DMS 273 (cell line): ENCODE data around the gene RETREG1.
"Not testable (repeated sequence)": the region's sequence is repeated elsewhere in the genome, so short reads cannot be mapped to it uniquely, and the experiment has no call there.

ENCODE experiments used
- DNase-seq: peaks from one replicate; lab custom pipeline; 2025; ENCODE audit not compliant: unreplicated experiment; lab: John Stamatoyannopoulos, UW

Gene RETREG1

GRCh38 chr5:16617274-16617968 lies 624 bp upstream of the RETREG1 start:
- no peak for DNase-seq

GRCh38 chr5:16615741-16616535 lies 859 bp downstream of the RETREG1 start:
- DNase-seq, result peak; percentile 18

- DNase-seq, result no peak
These were observed 4.8 kb downstream of the RETREG1 start for GRCh38 chr5:16612007-16612406.

- DNase-seq, result not testable (repeated sequence)
These were observed 5.9 kb downstream of the RETREG1 start for GRCh38 chr5:16610896-16611295.

- DNase-seq, result no peak
These were observed 7.4 kb downstream of the RETREG1 start for GRCh38 chr5:16609412-16609811.

- DNase-seq, result no peak
These were observed 10.2 kb downstream of the RETREG1 start for GRCh38 chr5:16606628-16607027.

- no peak for DNase-seq
These were observed 13.1 kb downstream of the RETREG1 start for GRCh38 chr5:16603701-16604100.

- no peak for DNase-seq
These were observed 13.5 kb downstream of the RETREG1 start for GRCh38 chr5:16603295-16603694.

GRCh38 chr5:16602182-16602581 lies 14.6 kb downstream of the RETREG1 start:
- DNase-seq, result no peak

- no peak for DNase-seq
These were observed 15.9 kb downstream of the RETREG1 start for GRCh38 chr5:16600946-16601345.

GRCh38 chr5:16600397-16600796 lies 16.4 kb downstream of the RETREG1 start:
- DNase-seq, result peak; percentile 17

GRCh38 chr5:16597946-16598694 lies 18.7 kb downstream of the RETREG1 start:
- DNase-seq, result no peak

GRCh38 chr5:16596581-16596940 lies 20.2 kb downstream of the RETREG1 start:
- DNase-seq, result no peak

- no peak for DNase-seq
These were observed 20.8 kb downstream of the RETREG1 start for GRCh38 chr5:16595881-16596580.

GRCh38 chr5:16593628-16594027 lies 23.2 kb downstream of the RETREG1 start:
- no peak for DNase-seq

GRCh38 chr5:16593013-16593412 lies 23.8 kb downstream of the RETREG1 start:
- no peak for DNase-seq

- peak; percentile 5 for DNase-seq
These were observed 24.5 kb downstream of the RETREG1 start for GRCh38 chr5:16592255-16592654.

GRCh38 chr5:16590685-16591084 lies 26.1 kb downstream of the RETREG1 start:
- no peak for DNase-seq

GRCh38 chr5:16589658-16590057 lies 27.1 kb downstream of the RETREG1 start:
- DNase-seq, result no peak

- no peak for DNase-seq
These were observed 28.2 kb downstream of the RETREG1 start for GRCh38 chr5:16588434-16589214.
